Hepatocyte (in vitro differentiated cells): ENCODE data around the gene CTNNA1. TPM values are rescaled to one million over a fixed set of nuclear protein-coding genes. Genes with fewer than 3 reads are reported as not detected.

ENCODE experiments used
- DNase-seq: peaks from one replicate; pipeline ENCODE4 v3.0.0-alpha.2; 2016; ENCODE audit warnings: low spot score
- H2AFZ ChIP-seq: fragments of 200-600 bp; sonication (generic); 2 replicates; pipeline ENCODE4 v1.6.0; 2016; ENCODE audit warnings: antibody characterized with exemption, mild to moderate bottlenecking
- H3K27ac ChIP-seq: fragments of 200-600 bp; sonication (generic); 2 replicates; pipeline ENCODE4 v1.5.1; 2016; ENCODE audit warnings: mild to moderate bottlenecking
- H3K27me3 ChIP-seq: fragments of 200-600 bp; sonication (generic); 2 replicates; pipeline ENCODE4 v1.6.1; 2016
- H3K36me3 ChIP-seq: fragments of 200-600 bp; sonication (generic); replicated peaks from 2 replicates; pipeline ENCODE4 v1.5.1; 2016; ENCODE audit warnings: low read depth; ENCODE audit not compliant: insufficient read depth
- H3K4me1 ChIP-seq: fragments of 200-600 bp; sonication (generic); 2 replicates; pipeline ENCODE4 v1.5.1; 2016; ENCODE audit warnings: mild to moderate bottlenecking, moderate library complexity; ENCODE audit not compliant: insufficient read depth
- H3K4me2 ChIP-seq: fragments of 200-600 bp; sonication (generic); 2 replicates; pipeline ENCODE4 v1.6.0; 2016
- H3K4me3 ChIP-seq: fragments of 200-600 bp; sonication (generic); 2 replicates; pipeline ENCODE4 v1.5.1; 2016; ENCODE audit warnings: mild to moderate bottlenecking
- H3K79me2 ChIP-seq: fragments of 200-600 bp; sonication (generic); 2 replicates; pipeline ENCODE4 v1.6.0; 2017; ENCODE audit warnings: mild to moderate bottlenecking
- H3K9me2 ChIP-seq: fragments of 200-600 bp; sonication (generic); replicated peaks from 2 replicates; pipeline ENCODE4 v1.6.0; 2017; ENCODE audit warnings: mild to moderate bottlenecking; ENCODE audit not compliant: insufficient read depth
- H3K9me3 ChIP-seq: fragments of 200-600 bp; sonication (generic); 2 replicates; pipeline ENCODE4 v1.5.1; 2016; ENCODE audit warnings: low read depth, mild to moderate bottlenecking
- H4K20me1 ChIP-seq: fragments of 200-600 bp; sonication (generic); 2 replicates; pipeline ENCODE4 v1.6.0; 2016; ENCODE audit warnings: mild to moderate bottlenecking; ENCODE audit not compliant: insufficient read depth, poor library complexity, severe bottlenecking
- EZH2 ChIP-seq: fragments of 200-600 bp; sonication (generic); IDR thresholded peaks from 2 replicates; pipeline ENCODE4 v1.6.1; 2016; ENCODE audit warnings: antibody characterized with exemption, mild to moderate bottlenecking, borderline replicate concordance
- EZH2phosphoT487 ChIP-seq: fragments of 200-600 bp; sonication (generic); IDR thresholded peaks from one replicate; pipeline ENCODE4 v1.6.1; 2018; ENCODE audit warnings: antibody characterized with exemption, mild to moderate bottlenecking, low read depth, moderate library complexity; ENCODE audit not compliant: unreplicated experiment, severe bottlenecking
- WGBS: methylation state at CpG from one replicate; pipeline ENCODE4 v1.1.6; 2016; ENCODE audit warnings: low lambda C conversion rate; ENCODE audit errors: missing lambda C conversion rate; 5-methylcytosine and 5-hydroxymethylcytosine counted together
- polyA plus RNA-seq: library from polyadenylated mRNA; unstranded; fragments of >200 nt; fragmentation: Nextera tagmentation; extraction: Ambion mirVana; gene quantifications from 2 replicates; pipeline ENCODE4 v1.2.1, GENCODE V29; 2016
- total RNA-seq: library from RNA; depleted of rRNA; stranded (reverse); fragments of >200 nt; gene quantifications from 2 replicates; pipeline ENCODE4 v1.2.3, GENCODE V29; 2014
- TF ChIP-seq, protein P1 (sequence below): fragments of 200-600 bp; sonication (generic); IDR thresholded peaks from 2 replicates; pipeline ENCODE4 v1.5.1; 2016; ENCODE audit warnings: antibody characterized with exemption, mild to moderate bottlenecking; ENCODE audit not compliant: poor library complexity

The CTNNA1 gene
- total and polyA plus RNA-seq, 2 experiments from 2014 or later, result 152 to 349 TPM

DNA sequence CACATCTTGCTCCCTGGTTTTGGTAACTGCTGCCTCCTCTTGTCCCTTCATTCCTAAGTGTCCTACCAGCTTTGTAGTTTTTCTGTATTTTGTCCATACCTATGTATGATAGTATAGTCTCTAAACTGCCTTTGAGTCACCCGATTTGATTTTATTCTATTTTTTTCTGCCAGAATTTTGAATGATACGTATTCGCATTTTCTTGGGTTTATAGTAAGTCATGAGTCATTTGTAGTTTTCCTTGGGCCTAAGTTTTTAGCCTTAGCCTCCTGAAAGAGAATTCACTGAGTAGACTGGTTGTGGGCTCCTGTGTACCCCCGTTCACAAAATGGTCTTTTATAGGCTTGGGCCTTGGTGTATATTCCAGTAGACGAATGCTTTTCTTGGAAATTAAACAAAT lies 62.3 kb downstream of the CTNNA1 start:
- Histone ChIP-seq H3K9me3 (no peaks in the 10 kb centered on the region), H3K27ac (no peak overlapping the region), H3K4me2 (no peak overlapping the region), H3K27me3 (no peaks in the 10 kb centered on the region), H4K20me1 (peaks cover 43% of the 10 kb centered on the region), H2AFZ (no peak overlapping the region), H3K4me1 (no peaks in the 10 kb centered on the region), H3K4me3 (no peak overlapping the region), H3K36me3 (no peaks in the 10 kb centered on the region), H3K79me2 (peaks cover 88% of the 10 kb centered on the region), H3K9me2 (no peaks in the 10 kb centered on the region)
- 100% methylated on average over 5 of the region's 5 CpGs for WGBS
- no peak for TF ChIP-seq EZH2phosphoT487
- no peak for TF ChIP-seq EZH2
- TF ChIP-seq, protein P1, sequence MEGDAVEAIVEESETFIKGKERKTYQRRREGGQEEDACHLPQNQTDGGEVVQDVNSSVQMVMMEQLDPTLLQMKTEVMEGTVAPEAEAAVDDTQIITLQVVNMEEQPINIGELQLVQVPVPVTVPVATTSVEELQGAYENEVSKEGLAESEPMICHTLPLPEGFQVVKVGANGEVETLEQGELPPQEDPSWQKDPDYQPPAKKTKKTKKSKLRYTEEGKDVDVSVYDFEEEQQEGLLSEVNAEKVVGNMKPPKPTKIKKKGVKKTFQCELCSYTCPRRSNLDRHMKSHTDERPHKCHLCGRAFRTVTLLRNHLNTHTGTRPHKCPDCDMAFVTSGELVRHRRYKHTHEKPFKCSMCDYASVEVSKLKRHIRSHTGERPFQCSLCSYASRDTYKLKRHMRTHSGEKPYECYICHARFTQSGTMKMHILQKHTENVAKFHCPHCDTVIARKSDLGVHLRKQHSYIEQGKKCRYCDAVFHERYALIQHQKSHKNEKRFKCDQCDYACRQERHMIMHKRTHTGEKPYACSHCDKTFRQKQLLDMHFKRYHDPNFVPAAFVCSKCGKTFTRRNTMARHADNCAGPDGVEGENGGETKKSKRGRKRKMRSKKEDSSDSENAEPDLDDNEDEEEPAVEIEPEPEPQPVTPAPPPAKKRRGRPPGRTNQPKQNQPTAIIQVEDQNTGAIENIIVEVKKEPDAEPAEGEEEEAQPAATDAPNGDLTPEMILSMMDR, result no peak
- DNase-seq, result no peak

DNA sequence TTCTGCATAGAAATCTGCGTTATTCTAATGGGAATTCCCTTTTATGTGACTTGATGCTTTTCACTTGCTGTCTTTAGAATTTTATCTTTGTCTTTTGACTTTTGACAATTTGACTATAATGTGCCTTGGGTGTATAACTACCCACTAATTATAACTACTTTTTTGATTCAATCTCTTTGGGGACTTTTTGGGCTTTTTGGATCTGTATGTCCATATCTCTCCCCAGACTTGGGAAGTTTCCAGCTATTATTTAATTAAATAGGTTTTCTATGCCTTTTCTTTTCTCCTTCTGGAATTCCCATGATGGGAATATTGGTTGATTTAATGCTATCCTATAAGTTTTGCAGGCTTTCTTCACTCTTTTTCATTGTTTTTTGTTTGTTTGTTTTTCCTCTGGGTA lies 64.0 kb downstream of the CTNNA1 start:
- H3K79me2 ChIP-seq, result peaks cover 100% of the 10 kb centered on the region
- no peaks in the 10 kb centered on the region for H3K27me3 ChIP-seq
- DNase-seq, result no peak
- H3K9me2 ChIP-seq, result no peaks in the 10 kb centered on the region
- no peak overlapping the region for H3K27ac ChIP-seq
- no peaks in the 10 kb centered on the region for H3K4me1 ChIP-seq
- H3K9me3 ChIP-seq, result no peaks in the 10 kb centered on the region
- H2AFZ ChIP-seq, result no peak overlapping the region
- WGBS, result 100% methylated on average over 1 of the region's 1 CpG
- no peaks in the 10 kb centered on the region for H3K36me3 ChIP-seq
- H3K4me3 ChIP-seq, result no peak overlapping the region
- peaks cover 57% of the 10 kb centered on the region for H4K20me1 ChIP-seq
- TF ChIP-seq EZH2phosphoT487 (no peak), EZH2 (no peak)
- TF ChIP-seq, protein P1, result no peak
- no peak overlapping the region for H3K4me2 ChIP-seq

DNA sequence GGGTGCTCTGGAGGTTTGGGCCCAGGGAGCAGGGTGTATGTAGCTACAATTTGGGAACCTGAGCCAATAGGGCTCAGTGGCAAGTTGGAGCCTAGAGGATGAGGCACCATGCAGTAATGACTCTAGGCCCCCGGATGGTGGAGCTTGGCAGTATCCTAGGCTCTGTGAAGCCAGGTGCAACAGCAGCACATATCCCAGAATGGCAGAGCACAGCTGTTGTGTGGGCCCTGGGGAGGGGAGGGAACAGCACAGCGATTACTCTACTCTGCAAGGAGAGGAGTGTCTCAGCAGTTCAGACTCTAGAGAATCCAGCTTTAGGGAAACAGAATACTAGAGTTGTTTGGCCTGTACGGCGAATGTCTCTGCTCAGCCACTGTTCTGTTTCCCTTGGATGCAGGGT lies 65.9 kb downstream of the CTNNA1 start:
- Histone ChIP-seq H3K9me2 (no peaks in the 10 kb centered on the region), H3K27ac (no peak overlapping the region), H3K79me2 (peaks cover 93% of the 10 kb centered on the region), H3K4me2 (no peak overlapping the region), H2AFZ (no peak overlapping the region), H3K4me1 (no peaks in the 10 kb centered on the region), H3K4me3 (no peak overlapping the region), H3K9me3 (no peaks in the 10 kb centered on the region), H4K20me1 (peaks cover 72% of the 10 kb centered on the region), H3K27me3 (no peaks in the 10 kb centered on the region), H3K36me3 (no peaks in the 10 kb centered on the region)
- no peak for DNase-seq
- 98% methylated on average over 4 of the region's 4 CpGs for WGBS
- TF ChIP-seq EZH2phosphoT487, result no peak
- no peak for TF ChIP-seq EZH2
- TF ChIP-seq, protein P1, result no peak

DNA sequence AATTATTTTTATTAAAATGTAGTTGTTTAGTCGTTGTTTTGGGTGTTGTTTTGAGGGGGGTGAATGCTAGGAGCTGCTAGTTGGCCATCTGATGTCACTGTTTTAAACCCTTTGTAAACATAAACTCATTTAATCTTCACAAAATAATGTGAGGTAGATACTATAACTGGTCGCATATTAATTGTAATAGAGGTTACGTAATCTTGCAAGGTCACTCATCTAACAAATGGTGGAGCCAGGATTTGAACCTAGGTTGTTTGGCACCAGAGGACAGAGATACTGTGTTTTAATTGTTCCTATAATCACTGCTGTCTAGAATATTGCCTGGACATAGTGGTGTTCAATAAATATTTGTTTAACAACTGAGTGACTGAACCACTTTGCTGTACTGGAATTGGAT lies 67.5 kb downstream of the CTNNA1 start:
- H3K9me3 ChIP-seq, result no peaks in the 10 kb centered on the region
- H4K20me1 ChIP-seq, result peaks cover 86% of the 10 kb centered on the region
- TF ChIP-seq EZH2 (no peak), EZH2phosphoT487 (no peak)
- TF ChIP-seq, protein P1, result no peak
- no peaks in the 10 kb centered on the region for H3K9me2 ChIP-seq
- H3K4me3 ChIP-seq, result no peak overlapping the region
- no peak overlapping the region for H3K4me2 ChIP-seq
- no peaks in the 10 kb centered on the region for H3K27me3 ChIP-seq
- H2AFZ ChIP-seq, result no peak overlapping the region
- no peak for DNase-seq
- WGBS, result 99% methylated on average over 3 of the region's 3 CpGs
- no peaks in the 10 kb centered on the region for H3K4me1 ChIP-seq
- no peaks in the 10 kb centered on the region for H3K36me3 ChIP-seq
- H3K27ac ChIP-seq, result no peak overlapping the region
- H3K79me2 ChIP-seq, result peaks cover 82% of the 10 kb centered on the region
